COLO668 (cell line): ENCODE data around the gene RMP24.
A peak's percentile ranks its signal among the peaks of the same experiment; 100 is the strongest.
"Not testable (repeated sequence)": the region's sequence is repeated elsewhere in the genome, so short reads cannot be mapped to it uniquely, and the experiment has no call there.

Experiments used
- DNase-seq: peaks from one replicate; lab custom pipeline; 2025; ENCODE audit not compliant: unreplicated experiment; lab: John Stamatoyannopoulos, UW

The RMP24 gene

DNA sequence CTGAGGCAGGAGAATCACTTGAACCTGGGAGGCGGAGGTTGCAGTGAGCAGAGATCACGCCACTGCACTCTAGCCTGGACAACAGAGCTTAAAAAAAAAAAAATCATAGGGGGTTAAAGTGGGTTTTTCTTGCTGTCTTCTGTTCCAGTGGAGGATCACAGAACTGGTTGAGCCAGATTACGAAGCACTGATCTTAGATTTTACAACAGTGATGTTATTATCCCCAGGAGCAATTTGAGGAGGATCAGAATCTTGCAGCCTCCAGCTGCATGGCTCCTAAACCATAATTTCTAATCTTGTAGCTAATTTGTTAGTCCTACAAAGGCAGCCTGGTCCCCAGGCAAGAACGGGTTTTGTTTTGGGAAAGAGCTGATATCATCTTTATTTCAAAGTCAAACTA lies 4.6 kb upstream of the RMP24 start:
- not testable (repeated sequence) for DNase-seq

DNA sequence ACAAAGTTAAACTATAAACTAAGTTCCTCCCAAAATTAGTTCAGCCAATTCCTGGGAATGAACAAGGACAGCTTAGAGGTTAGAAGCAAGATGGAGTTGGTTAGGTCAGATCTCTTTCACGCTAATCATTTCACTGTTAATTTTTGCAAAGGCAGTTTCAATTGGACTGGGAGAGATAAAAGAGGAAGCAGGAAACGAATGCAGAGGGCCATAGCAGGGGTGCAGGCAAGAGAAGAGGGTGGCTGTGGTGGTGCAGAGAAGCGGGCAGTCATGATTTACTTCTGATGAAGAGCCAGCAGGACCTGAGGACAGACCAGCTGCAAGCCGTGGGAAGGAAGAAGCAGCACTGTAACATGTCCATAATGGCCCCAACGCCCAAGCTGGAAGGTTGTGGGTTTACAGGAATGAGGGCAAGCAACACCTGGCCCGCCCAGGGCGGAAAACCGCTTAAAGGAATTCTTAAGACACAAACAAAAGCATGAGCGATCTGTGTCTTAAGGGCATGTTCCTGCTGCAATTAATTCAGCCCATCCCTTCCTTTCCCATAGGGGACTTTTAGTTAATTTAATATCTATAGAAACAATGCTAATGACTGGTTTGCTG lies 4.1 kb upstream of the RMP24 start:
- DNase-seq = no peak

DNA sequence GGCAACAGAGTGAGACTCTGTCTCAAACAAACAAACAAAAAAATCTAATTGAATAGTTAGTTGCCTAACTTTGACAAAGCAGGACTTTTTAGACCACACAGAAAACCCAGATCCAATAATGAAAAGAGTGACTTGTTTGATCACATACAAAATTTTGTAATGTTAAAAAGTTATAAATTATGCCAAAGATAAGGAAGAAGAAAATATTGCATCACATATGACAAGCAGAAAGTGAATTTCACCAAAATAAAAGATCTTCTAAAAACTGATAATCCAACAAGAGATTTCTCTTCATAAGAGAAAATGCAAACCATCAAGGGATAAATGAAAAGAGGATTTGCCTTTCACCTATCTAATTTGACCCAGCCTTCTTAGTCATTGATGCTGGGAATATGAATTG lies 2.8 kb upstream of the RMP24 start:
- no peak for DNase-seq

DNA sequence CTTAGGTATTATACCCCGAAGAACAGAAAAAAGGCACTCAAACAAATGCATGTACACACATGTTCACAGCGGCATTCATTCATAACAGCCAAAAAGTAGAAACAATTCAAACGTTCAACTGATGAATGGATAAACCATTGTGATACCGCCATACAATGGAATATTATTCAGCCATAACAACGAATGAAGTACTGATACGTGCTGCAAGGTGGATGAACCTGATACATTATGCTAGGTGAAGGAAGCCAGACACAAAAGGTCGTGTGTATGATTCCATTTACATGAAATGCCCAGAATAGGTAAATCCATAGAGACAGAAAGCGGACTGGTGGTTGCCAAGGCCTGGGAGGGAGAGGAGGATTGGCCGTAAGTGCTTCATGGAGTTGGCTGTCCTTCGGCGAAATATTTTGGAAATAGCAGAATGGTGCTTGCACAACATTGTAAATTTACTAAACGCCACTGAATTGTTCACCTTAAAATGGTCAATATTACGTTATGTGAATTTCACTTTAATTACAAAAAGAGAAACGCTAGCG lies 750 bp upstream of the RMP24 start:
- DNase-seq = peak; percentile 51

DNA sequence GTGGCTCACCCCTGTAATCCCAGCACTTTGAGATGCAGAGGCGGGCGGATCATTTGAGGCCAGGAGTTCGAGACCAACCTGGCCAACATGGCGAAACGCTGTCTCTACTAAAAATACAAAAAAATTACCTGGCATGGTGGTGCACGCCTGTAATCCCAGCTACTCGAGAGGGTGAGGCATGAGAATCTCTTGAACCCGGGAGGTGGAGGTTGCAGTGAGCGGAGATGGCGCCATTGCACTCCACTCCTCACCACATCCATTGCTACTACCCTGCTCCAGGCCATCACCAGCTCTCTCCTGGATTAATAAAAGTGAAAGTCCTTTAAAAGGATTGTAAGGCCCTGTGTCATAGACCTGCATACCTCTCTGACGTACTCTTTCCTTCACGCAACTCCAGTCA lies 1.2 kb downstream of the RMP24 start:
- DNase-seq = no peak

DNA sequence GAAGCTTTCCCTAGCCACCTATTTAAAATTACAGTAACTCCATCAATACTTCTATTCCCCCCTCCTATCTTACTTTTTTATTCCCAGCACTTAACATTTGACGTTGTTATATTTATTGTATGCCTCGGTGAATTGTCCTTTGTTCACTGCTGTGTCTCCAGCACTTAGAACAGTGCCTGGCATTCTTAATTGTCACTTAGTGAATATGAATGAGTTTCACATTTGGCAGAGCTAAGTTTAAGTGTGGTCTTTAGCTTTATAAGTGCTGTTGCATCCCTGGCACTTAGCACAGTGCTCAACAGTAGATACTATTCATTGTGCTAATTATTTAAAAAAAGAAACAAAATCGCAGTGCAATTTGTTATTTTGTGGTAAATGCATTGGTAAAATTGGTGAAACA lies 1.7 kb downstream of the RMP24 start:
- DNase-seq = no peak

DNA sequence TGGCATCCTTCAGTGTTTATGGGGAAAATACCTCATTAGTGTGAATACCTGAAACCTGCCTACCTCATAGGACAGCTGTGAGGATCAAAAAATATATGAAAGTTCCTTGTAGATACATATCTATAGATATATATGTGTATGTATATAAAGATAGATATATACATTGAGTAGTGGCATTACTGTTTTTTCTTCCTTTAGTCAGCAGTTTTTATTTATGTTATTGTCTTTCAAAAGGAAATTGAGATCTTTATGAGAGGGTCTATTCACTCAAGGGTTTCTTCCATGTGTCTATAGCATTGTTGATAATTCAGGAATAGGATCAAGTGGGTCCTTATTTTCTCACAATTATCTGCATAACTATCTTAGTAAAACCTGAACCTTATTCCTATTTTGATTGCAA lies 6.6 kb downstream of the RMP24 start:
- no peak for DNase-seq

DNA sequence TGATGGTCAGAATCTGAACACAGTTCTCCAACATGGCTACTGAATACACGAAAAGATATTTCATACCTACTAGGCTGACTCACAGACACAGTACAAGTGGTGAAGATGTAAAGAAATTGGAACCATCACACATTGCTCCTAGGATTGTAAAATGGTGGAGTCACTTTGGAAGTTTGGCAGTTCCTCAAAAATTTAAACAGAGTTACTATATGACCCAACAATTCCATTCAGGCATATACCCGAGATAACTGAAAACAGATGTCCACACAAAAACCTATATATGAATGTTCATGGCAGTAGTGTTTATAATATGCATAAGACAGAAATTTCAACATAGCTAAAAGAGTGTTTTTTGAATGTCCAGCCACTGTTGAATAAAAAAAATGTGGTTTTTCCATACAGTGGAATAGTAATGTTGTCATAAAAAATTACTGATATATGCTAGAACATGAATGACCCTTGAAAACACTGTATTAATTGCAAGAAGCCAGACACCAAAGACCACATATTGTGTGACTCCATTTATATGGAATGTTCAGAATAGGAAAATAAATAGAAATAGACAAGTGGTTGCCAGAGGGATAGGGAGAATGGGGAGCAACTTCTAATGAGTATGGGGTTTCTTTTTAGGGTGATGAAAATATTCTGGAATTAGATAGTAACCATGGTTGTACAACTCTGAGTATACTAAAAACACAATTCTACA lies 10.1 kb downstream of the RMP24 start:
- DNase-seq = no peak

DNA sequence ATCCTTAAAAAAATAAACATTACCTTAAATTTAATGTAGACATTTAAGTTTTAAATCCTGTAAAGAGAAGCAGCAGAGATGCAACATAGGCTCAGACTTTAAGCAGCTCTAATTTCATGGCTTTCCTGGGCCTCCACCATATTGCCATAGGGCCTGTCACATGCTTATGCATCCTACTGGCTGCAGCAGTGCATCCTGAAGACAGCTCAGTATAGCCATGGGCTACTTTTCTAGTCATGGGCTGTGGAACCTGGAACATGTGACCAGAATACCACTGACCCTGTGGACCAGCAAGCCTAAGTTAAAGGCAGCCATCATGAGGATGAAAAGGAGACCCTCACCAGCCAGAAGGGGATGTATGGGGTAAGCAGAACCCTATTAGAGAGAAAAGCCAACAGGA lies 10.7 kb downstream of the RMP24 start:
- no peak for DNase-seq

DNA sequence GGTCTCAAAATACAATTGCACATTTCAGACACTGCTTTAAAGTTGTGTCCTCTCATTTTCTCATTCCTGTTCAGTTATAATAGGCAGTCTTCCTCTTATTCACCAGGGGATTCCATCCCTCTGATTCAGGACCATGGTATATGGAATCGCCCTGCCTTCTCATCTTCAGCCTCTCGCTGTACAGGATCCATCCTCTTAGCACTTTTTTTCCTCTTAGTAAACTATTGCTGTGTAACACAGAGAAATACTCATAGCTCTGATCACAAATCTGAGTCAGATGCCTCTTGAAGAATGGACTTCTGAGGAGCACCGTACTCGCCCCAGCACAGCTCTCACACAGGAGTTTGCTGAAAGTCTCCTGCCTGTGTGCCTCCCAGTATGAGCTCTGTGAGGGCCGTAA lies 11.3 kb downstream of the RMP24 start:
- no peak for DNase-seq

DNA sequence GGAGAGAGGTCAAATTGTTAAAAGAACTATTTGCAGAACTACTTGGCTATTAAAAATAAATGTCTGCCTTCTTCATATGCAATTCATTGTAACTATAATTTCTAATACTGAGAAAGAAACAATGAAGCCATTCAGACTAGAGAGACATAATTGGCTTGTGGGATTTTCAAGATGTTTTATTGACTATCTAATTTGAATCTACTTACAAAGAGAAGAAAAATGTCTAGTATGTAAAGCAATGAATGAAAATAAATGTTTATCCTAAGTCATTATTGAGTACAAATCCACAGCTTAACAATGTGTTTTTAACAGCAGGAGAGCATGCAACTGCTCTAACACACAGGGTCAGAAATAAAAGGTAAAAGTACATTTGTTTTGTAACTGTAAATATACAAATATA lies 19.2 kb downstream of the RMP24 start:
- DNase-seq = no peak

DNA sequence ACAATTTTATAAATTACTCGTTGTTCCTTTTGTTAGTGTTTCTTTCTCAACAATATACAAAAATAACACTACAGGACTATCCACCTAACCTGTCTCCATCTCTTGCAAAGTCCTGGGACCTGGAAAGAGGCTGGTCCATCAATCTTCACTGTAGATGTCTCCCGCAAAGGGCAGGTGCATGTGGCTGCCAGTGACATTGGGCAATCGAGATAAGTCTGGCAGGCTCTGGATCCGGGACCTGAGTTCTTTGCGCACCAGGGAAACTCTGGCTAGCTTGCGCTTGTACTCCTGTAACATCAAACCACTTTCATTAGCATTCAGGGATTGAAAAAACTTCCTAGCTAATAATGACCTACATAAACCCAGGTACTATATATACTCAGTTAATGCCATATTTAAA lies 20.5 kb downstream of the RMP24 start:
- no peak for DNase-seq

DNA sequence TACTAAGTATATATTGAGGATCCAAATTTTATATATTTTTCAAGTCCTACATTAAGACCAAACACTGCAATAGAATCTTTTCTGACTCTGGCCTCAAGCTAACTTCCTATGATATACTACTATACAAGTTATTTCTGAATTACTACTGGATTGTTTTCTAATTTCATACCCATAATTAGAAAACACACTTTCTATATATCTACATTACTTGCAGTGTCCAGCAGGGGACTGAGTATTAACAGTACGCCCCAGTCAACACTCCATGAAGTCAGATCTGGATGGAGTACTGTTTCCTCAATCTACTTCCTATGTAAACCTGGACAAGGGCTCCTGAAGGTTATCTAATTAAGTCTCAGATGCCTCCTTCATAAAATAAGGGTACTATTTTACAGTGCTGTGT lies 26.5 kb downstream of the RMP24 start:
- DNase-seq = no peak

DNA sequence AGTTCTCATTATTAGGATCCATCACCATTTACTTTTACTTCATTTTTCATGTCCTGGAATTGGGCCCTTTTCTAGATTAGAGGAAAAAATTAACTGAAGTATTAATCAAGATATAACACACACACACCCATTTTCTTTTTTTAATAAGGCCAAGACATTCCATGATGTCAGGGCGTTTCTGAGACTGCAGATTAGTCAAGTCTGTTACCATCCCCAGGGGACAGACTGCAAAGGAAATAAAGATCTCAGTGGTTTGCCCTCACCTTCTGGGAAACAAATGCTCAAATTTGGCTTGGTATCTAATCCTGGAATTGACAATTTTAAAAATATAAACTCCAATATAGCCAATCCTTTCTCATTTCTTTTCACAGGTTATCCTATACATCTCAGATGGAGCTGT lies 27.4 kb downstream of the RMP24 start:
- DNase-seq = no peak

DNA sequence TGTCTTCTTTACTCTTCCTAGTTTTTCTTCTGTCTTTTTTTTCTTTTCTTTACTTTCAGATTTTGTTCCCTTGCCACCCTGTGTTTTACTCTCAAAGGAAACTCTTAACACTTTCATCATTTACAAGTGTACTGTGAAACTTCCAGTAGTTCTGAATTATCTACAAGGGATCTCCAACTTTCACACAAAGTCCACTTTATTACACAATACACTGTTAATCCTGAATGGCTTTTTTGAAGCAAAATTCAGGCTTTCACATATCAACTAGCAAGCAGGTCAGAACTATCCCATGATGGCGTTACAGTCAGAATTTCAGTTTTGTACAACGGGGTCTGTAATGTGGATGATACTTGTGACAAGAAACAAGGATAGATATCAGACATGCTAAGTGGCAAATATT lies 34.5 kb downstream of the RMP24 start:
- DNase-seq = no peak

DNA sequence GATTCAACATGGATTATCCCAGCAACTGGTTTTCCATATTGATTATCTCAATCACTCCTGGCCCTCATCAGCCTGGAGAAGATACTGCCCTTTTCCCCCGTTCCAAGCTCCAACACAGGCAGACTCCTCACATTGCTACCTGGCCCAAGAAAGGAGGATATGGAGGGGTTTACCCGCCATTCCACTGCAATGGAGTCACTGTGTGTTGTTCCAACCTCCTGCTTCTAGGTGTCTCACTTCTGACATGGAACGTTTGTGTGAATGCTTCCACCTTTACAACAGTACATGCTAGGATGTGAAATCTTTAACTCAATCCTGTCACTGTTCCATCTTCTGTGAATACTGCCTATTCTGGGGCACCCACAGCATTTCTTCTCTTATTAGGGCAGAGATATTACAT lies 36.7 kb downstream of the RMP24 start:
- no peak for DNase-seq

DNA sequence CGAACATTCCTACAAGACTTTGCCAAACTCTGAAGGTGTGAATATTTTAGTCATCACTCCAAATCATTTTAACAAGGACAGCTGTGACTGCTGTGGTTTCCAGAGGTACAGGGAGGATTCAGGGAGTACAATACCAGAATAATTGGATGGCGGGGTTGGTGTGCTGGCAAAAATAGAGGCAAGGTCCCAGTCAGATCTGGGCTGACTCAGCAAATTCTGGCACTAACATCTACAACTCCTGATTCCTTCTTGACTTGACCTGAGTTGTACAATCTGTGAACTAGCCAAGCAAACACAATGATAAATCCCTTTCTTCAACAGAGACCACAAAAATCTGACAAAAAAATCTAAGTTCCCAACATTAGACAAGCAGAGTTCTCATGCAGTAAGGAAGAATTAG lies 40.4 kb downstream of the RMP24 start:
- DNase-seq = no peak

DNA sequence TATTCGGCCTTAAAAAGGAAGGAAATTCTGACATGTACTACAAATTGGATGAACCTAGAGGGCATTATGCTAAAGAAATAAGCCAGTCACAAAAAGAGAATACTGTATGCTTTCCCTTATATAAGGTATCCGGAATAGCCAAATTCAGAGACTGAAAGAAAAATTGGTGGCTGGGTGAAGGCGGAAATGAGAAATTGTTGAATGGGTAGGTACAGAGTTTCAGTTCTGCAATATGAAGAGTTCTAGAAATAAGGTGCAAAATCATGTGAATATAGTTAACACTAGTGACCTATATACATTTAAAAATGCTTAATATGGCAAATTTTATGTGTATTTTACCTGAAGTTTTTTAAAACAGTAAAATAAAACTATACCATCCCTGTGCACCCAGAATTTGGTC lies 43.1 kb downstream of the RMP24 start:
- DNase-seq = no peak

DNA sequence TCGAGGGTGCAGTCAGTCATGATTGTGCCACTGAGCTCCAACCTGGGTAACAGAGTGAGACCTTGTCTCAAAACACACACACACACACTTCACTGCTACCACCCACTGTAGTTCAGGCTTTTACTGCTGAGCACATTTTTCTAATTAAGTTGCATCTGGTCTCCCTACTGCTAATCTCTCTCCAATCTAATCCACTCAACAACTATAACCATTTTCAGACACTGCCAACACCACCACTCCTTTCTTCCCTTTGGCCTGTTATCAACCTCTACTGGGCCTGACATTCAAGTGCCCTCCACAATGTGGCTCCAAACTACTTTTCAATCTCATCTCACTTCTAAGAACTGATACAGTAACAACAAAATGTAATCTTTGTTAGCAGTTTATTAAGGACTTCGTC lies 44.8 kb downstream of the RMP24 start:
- DNase-seq = no peak

DNA sequence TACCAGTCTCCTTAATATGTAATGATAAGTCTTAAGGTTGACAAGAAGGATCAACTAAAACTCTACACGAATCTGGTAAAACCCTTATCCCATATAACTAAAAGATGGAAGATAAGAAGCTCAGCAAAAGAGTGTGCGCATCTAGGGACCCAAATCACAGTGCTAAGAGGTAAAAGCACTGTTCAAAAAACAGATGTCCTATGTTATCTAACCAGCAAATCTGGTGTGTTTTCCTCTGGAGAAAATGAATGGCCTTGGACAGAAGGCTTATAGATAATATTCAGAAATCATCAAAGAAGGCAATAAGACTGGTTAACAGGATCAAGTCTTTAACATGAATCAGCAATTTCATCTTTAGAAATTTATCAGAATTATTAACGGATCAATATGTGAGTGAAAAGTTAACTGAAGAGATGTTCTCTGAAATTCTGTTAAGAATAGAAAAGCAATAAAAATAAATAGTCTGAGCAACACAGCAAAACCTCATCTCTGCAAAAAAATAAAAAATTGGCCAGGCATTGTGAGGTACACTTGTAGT lies 47.8 kb downstream of the RMP24 start:
- DNase-seq = no peak

DNA sequence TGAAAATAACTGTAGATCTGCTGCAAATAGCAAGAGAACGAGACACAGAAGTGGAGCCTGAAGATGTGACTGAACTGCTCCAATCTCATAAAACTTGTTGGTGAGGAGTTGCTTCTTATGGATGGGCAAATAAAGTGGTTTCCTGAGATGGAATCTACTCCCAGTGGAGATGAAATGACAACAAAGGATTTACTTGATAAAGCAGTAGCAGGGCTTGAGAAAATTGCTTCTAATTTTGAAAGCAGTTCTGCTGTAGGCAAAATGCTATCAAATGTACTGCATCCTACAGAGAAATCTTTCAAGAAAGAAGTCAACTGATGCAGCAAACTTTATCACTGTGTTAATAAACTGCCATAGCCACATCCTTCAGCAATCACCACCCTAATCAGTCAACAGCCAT lies 50.9 kb downstream of the RMP24 start:
- no peak for DNase-seq

DNA sequence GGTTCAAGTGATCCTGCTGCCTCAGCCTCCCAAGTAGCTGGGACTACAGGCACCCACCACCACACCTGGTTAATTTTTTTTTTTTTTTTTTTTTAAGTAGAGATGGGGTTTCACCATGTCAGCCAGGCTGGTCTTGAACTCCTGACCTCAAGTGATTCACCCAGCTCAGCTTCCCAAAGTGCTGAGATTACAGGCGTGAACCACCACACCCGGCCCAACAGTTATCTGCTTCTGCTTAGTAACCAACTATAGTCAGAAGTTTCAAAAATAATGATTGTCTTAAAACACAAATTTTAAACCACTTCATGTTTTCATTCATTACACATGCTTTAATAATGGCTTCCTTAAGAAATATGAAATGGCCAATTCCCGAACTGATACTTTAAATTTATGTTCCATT lies 51.8 kb downstream of the RMP24 start:
- DNase-seq = not testable (repeated sequence)

DNA sequence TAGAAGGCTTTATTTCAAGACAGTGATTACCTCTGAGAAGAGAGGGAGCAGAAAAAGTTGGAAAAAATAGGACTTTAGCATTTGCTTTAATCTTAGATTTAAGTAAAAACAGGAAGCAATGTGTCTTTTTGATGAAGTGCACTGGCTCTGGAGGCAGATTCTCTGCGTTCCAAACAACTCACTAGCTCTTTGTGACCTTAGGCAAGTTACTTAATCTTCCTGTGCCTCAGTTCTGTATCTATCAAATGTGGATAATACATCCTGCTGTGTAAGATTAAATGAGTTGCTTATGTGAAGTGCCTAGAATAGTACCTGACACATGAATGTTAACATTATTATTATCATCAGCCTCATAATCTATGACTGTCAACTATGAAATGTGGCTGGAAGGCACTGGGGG lies 52.5 kb downstream of the RMP24 start:
- DNase-seq = no peak
